Spinal cord (tissue), 10 donors: Measurements from ENCODE around the gene DYNC1I1. TPM values are rescaled to one million over a fixed set of nuclear protein-coding genes. Genes with fewer than 3 reads are reported as not detected.

Experiments
- DNase-seq, 6 donors: peaks; one replicate each; pipeline versions ENCODE4 v3.0.0 to v3.0.0-alpha.2; 2013 to 2015; ENCODE audit warnings: low spot score in 6 of 6, low read depth in 4 of 6
- H3K27ac ChIP-seq: one replicate; pipeline ENCODE4 v1.5.1; 2013; ENCODE audit warnings: low read depth, low read length, control low read depth
- H3K27me3 ChIP-seq: one replicate; pipeline ENCODE4 v1.6.1; 2013; ENCODE audit warnings: low read length; ENCODE audit not compliant: control insufficient read depth, insufficient read depth
- H3K36me3 ChIP-seq: one replicate; pipeline ENCODE4 v1.6.1; 2013; ENCODE audit warnings: low read length; ENCODE audit not compliant: control insufficient read depth, insufficient read depth
- H3K4me1 ChIP-seq: one replicate; pipeline ENCODE4 v1.6.1; 2013; ENCODE audit warnings: low read length; ENCODE audit not compliant: control insufficient read depth, insufficient read depth
- H3K4me3 ChIP-seq: one replicate; pipeline ENCODE4 v1.5.1; 2013; ENCODE audit warnings: low read depth, low read length, control low read depth
- H3K9me3 ChIP-seq: one replicate; pipeline ENCODE4 v1.6.1; 2013; ENCODE audit warnings: low read length; ENCODE audit not compliant: control insufficient read depth, insufficient read depth
- WGBS: methylation state at CpG from one replicate; pipeline ENCODE4 v1.1.5; 2013; ENCODE audit warnings: missing lambda C conversion rate; ENCODE audit not compliant: insufficient coverage; 5-methylcytosine and 5-hydroxymethylcytosine counted together
- polyA plus RNA-seq, 2 donors: library from polyadenylated mRNA; unstranded; fragments of 120-200 nt; gene quantifications; one replicate each; pipeline ENCODE4 v1.2.1, GENCODE V29; 2013; ENCODE audit not compliant: insufficient read length in 2 of 2
- total RNA-seq, 2 donors: library from RNA; depleted of rRNA in 1 of 2; stranded (reverse); fragments of 120-200 nt in 1 of 2; fragments of >200 nt in 1 of 2; gene quantifications; one replicate each; pipeline versions ENCODE4 v1.2.3 to v1.2.4, GENCODE V29; 2013 to 2014
- donor health status: healthy.

DYNC1I1 gene
- total and polyA plus RNA-seq, 4 donors: 34.6 to 66.8 (median 44.2) TPM

DNA sequence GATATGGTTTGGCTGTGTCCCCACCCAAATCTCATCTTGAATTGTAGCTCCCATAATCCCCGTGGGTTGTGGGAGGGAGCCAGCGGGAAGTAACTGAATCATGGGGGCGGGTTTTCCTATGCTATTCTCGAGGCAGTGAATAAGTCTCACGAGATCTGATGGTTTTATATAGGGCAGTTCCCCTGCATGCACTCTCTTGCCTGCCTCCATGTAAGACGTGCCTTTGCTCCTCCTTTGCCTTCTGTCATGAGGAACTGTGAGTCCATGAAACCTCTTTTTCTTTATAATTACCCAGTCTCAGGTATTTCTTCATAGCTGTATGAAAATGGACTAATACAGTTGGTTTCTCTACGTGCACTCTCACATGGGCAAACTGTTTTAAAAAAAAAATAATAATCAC lies 341.8 kb downstream of the DYNC1I1 start:
- Histone ChIP-seq H3K4me1 (no peaks in the 10 kb centered on the region), H3K27ac (no peak overlapping the region), H3K9me3 (no peaks in the 10 kb centered on the region), H3K27me3 (no peaks in the 10 kb centered on the region), H3K36me3 (no peaks in the 10 kb centered on the region), H3K4me3 (no peak overlapping the region)
- no CpG with 5 or more reads among the region's 7 CpGs for WGBS
- no peak for DNase-seq

DNA sequence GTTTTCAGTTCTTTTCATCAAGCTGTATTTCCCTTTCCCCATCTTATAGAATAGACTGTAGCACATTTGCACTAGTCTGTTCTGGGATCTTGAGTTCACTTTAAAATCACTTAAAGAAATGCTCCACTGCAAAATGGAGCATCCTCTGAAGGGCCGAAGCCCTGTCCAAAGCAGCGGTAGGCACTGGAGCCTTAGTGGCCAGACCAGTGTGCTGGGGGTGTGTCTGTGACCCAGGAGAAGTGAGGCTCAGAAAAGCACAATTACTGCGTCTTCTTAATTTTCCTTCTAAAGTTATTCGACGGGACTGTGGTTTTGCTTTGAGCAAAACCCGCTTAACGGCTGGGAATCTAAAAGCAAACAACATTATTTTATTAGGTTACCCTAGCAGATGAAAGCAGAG lies 343.8 kb downstream of the DYNC1I1 start:
- Histone ChIP-seq H3K9me3 (no peaks in the 10 kb centered on the region), H3K4me1 (no peaks in the 10 kb centered on the region), H3K27me3 (no peaks in the 10 kb centered on the region), H3K27ac (no peak overlapping the region), H3K4me3 (no peak overlapping the region), H3K36me3 (no peaks in the 10 kb centered on the region)
- 86% methylated on average over 2 of the region's 7 CpGs for WGBS
- DNase-seq: no peak

DNA sequence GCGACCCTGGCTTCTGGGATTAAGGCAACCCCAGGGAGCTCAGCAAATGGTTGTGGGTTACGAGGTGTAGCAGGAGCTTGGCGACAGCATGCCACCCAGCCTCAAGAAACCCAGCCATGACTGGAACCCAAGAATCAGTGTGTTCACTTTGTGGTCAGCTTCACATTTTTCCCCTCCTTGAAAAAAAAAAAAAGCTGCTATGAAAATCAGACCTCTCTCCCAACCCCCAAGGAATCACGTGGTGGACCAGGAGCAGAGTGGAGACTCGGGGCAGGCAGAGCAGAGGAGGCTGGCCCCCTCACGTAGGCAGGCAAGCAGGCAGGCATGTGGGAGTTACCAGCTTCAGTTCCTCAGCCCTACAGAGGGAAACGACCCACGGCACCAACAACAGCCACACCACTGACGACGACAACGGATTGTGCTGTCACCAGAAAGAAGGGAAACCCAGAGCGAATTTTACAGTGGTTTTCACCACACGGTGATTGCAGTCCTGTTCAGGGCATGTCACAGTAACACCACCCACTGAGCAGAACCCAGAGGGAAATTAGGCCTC lies 346.2 kb downstream of the DYNC1I1 start:
- no peaks in the 10 kb centered on the region for H3K4me1 ChIP-seq
- H3K9me3 ChIP-seq: no peaks in the 10 kb centered on the region
- H3K36me3 ChIP-seq: no peaks in the 10 kb centered on the region
- H3K4me3 ChIP-seq: no peak overlapping the region
- no peak overlapping the region for H3K27ac ChIP-seq
- H3K27me3 ChIP-seq: no peaks in the 10 kb centered on the region
- WGBS: 47% methylated on average over 11 of the region's 13 CpGs
- no peak for DNase-seq

DNA sequence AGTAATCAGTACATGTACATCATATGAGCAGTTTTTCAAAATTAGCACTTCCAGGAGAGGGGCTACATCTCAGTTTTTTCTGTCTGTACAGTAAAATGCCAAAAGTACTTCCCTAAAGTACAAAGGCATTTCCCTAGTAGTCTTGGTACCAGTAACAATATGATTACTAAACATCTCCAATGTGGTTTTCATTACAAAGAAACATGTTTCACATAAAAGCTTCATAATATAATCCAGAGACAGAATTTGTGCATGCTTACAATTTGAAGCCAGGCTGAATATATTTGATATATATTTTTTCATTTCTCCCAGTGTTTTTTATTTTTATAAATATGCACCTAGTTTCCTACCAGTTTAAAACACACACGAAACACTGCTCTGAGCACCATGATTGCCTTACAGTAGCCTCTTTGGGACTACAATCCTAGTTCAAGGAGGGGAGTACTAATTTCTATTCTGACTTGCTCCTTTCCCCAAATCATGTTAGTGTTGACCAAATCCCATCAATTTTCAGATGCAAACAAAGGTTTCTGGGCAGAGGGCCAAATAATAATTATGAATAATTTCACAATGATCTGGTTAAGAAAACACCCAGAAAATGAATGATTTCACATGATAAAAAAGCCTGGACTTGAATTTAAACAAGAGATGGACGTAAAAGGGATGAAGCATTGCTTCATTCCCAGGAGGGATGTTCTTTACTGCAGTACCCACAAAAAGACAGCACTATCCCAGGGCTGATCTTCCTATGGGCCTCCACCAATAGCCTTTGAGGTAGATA lies 348.3 kb downstream of the DYNC1I1 start:
- WGBS: no CpG with 5 or more reads among the region's 2 CpGs
- peak in 1 of 6 donors; percentile 25 for DNase-seq
- Histone ChIP-seq H3K27me3 (no peaks in the 10 kb centered on the region), H3K27ac (no peak overlapping the region), H3K4me1 (no peaks in the 10 kb centered on the region), H3K9me3 (no peaks in the 10 kb centered on the region), H3K4me3 (no peak overlapping the region), H3K36me3 (no peaks in the 10 kb centered on the region)

DNA sequence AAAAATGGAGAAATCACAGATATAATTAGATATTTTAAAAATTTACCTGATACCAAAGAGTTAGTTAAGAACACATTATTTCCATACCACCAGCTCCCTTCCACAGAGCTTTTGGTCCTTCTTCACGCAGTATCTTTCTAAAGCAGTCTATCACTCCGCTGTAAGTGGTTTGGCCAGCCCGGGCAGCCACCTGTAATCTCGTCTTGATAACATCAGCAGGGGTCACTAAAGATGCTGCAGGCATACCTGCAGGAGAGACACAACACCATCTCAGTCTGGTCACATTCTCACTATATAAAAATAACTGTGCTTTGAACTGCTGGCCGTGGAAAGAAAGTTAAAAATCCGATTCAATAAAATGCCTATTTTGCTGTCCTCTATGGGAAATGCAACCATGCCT lies 349.4 kb downstream of the DYNC1I1 start:
- Histone ChIP-seq H3K36me3 (no peaks in the 10 kb centered on the region), H3K4me1 (no peaks in the 10 kb centered on the region), H3K27me3 (no peaks in the 10 kb centered on the region), H3K27ac (no peak overlapping the region), H3K4me3 (no peak overlapping the region), H3K9me3 (no peaks in the 10 kb centered on the region)
- no peak for DNase-seq
- 87% methylated on average over 6 of the region's 6 CpGs for WGBS

DNA sequence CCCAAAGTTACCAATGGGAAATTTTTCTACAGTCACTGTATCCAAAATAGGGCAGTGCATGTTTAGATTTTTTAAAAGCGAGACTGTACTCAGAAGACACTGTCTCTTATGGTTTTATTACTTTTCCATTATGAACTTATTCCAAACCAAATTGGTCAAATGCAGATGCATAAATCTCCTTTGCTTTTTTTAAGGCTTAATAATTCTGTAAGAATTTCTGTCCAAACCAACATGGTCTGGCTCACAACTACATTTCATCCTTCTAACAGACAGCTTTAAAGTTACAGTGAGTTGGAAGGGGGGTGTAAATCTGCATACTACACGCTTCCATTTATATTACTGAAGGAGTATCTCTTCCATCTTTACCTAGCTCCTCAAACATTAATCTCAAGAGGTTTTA lies 350.4 kb downstream of the DYNC1I1 start:
- WGBS: no CpG with 5 or more reads among the region's 2 CpGs
- no peak overlapping the region for H3K4me3 ChIP-seq
- H3K27ac ChIP-seq: no peak overlapping the region
- no peak for DNase-seq
- no peaks in the 10 kb centered on the region for H3K27me3 ChIP-seq
- no peaks in the 10 kb centered on the region for H3K36me3 ChIP-seq
- no peaks in the 10 kb centered on the region for H3K9me3 ChIP-seq
- no peaks in the 10 kb centered on the region for H3K4me1 ChIP-seq

DNA sequence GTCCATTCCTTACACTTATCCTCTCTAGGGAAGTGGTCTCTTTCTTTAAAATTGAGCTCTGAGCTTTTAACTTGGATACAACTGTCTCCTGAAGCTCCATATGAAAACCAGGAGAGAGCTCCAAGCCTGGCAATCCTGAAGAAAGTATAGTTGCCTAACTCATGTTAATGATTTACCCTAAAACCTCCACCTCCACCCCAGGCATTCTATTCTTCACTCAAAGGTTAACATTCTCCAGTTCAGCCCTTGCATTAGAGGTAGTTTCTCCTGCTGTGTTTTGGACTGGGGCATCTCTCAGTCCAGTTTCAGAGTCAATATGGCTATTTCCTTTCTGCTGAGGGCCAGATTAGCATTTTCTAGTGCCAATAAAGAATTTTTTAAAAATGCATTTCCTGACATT lies 354.0 kb downstream of the DYNC1I1 start:
- no peaks in the 10 kb centered on the region for H3K36me3 ChIP-seq
- H3K4me3 ChIP-seq: no peak overlapping the region

DNA sequence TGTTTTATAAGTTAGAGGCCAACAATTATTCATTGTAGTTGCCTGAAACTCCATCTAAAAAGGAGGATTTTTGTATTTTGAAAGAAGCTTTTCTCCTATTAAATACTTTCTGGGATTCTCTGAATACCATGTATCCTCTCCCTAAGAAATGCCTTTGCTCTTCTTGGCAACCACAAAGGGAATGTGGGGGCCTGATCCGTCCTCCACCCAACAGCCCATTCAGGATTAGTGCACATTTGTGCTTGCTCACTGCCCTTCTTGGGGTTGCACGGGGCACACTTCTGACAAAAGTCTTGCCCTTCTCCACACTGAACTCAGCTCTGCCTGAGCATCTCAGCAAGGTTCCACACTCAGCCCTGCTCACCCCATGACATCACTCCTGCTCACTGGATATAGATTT lies 355.4 kb downstream of the DYNC1I1 start:
- Histone ChIP-seq H3K4me1 (no peaks in the 10 kb centered on the region), H3K36me3 (no peaks in the 10 kb centered on the region), H3K4me3 (no peak overlapping the region), H3K9me3 (no peaks in the 10 kb centered on the region), H3K27me3 (no peaks in the 10 kb centered on the region), H3K27ac (no peak overlapping the region)
- 17% methylated on average over 1 of the region's 2 CpGs for WGBS
- DNase-seq: no peak

More for the DNA sequence above, 354.0 kb downstream of the DYNC1I1 start:
- H3K4me1 ChIP-seq: no peaks in the 10 kb centered on the region
- no peak for DNase-seq
- no peaks in the 10 kb centered on the region for H3K27me3 ChIP-seq
- H3K27ac ChIP-seq: no peak overlapping the region
- H3K9me3 ChIP-seq: no peaks in the 10 kb centered on the region

DNA sequence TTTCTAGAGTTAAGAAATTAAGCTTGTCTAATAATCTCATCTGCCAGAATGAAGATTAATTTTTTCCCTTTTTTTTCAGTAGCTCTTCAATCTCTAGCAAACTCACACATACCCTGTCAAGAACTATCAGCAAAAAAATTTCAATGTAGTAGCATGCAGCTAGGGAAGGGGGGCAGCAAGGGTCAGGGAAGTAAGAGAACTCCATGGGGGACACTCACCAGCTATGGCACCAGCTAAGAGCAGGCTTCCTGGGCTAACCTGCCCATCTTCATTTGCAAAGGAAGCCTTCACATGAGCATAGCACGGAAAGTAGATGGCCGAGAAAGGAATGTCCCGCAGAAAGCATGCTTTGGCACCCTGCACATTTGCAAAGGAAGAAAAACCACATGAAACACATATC lies 359.2 kb downstream of the DYNC1I1 start:
- no peak overlapping the region for H3K4me3 ChIP-seq
- no peaks in the 10 kb centered on the region for H3K27me3 ChIP-seq
- H3K4me1 ChIP-seq: peaks cover under 1% of the 10 kb centered on the region
- H3K9me3 ChIP-seq: no peaks in the 10 kb centered on the region
- no peak overlapping the region for H3K27ac ChIP-seq
- no peaks in the 10 kb centered on the region for H3K36me3 ChIP-seq
- 83% methylated on average over 1 of the region's 3 CpGs for WGBS
- DNase-seq: no peak

DNA sequence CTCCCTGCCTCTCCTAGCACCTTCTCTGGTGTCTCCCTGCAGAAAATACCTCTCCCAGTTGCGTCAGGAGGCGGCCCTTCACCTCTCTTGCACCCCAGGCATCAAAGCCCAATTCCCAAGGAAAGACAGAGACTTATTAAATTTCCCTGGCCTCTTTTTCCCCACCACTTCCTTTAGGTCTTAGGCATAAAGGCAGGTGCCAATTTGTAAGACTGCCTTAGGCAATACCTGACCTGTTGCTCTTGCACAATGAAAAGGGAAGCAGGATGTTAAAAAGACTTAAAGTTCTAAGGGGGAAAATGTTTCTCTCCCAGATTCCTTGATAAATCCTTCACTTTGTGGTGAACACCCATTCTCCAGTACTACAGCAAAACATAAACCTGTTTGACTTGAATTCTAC lies 362.9 kb downstream of the DYNC1I1 start:
- no peaks in the 10 kb centered on the region for H3K27me3 ChIP-seq
- H3K4me1 ChIP-seq: peaks cover 3% of the 10 kb centered on the region
- H3K36me3 ChIP-seq: no peaks in the 10 kb centered on the region
- no peak for DNase-seq
- no peak overlapping the region for H3K4me3 ChIP-seq
- 77% methylated on average over 2 of the region's 2 CpGs for WGBS
- H3K9me3 ChIP-seq: no peaks in the 10 kb centered on the region
- no peak overlapping the region for H3K27ac ChIP-seq
